HTERT RPE-1 (cell line): ENCODE results near the gene MGA.

Experiments
- in situ Hi-C: fragments of 300-500 bp; cut with MboI; formaldehyde crosslinking; loops from 4 replicates; pipeline ENCODE4 v1.14.3; 2020; ENCODE audit warnings: low sequenced_read_pairs

MGA gene

GRCh38 chr15:41780266-41780665 is 120.1 kb downstream of the MGA start:
- in situ Hi-C loops: no loop called here

- in situ Hi-C loops: no loop called here
Observed at GRCh38 chr15:41780727-41781126, 120.5 kb downstream of the MGA start.

- in situ Hi-C loops: no loop called here
Observed at GRCh38 chr15:41782371-41783282, 122.4 kb downstream of the MGA start.

- in situ Hi-C loops: no loop called here
Observed at GRCh38 chr15:41783296-41783695, 123.1 kb downstream of the MGA start.

GRCh38 chr15:41788262-41788661 is 128.1 kb downstream of the MGA start:
- in situ Hi-C loops: no loop called here

GRCh38 chr15:41789236-41789635 is 129.0 kb downstream of the MGA start:
- in situ Hi-C loops: no loop called here

GRCh38 chr15:41789662-41790061 is 129.5 kb downstream of the MGA start:
- in situ Hi-C loops: no loop called here

GRCh38 chr15:41790169-41790568 is 130.0 kb downstream of the MGA start:
- in situ Hi-C loops: no loop called here

GRCh38 chr15:41790756-41791546 is 130.7 kb downstream of the MGA start:
- in situ Hi-C loops: no loop called here

- in situ Hi-C loops: no loop called here
Observed at GRCh38 chr15:41791547-41791937, 131.3 kb downstream of the MGA start.

- in situ Hi-C loops: no loop called here
Observed at GRCh38 chr15:41792000-41792637, 131.9 kb downstream of the MGA start.

- in situ Hi-C loops: no loop called here
Observed at GRCh38 chr15:41794081-41794480, 133.9 kb downstream of the MGA start.

GRCh38 chr15:41795996-41796856 is 136.0 kb downstream of the MGA start:
- in situ Hi-C loops: no loop called here

- in situ Hi-C loops: no loop called here
Observed at GRCh38 chr15:41797201-41797944, 137.2 kb downstream of the MGA start.

- in situ Hi-C loops: no loop called here
Observed at GRCh38 chr15:41798607-41799487, 138.6 kb downstream of the MGA start.

GRCh38 chr15:41799488-41799805 is 139.2 kb downstream of the MGA start:
- in situ Hi-C loops: no loop called here

- in situ Hi-C loops: no loop called here
Observed at GRCh38 chr15:41801185-41801584, 141.0 kb downstream of the MGA start.

- in situ Hi-C loops: no loop called here
Observed at GRCh38 chr15:41801850-41802455, 141.7 kb downstream of the MGA start.

- in situ Hi-C loops: no loop called here
Observed at GRCh38 chr15:41804361-41804760, 144.2 kb downstream of the MGA start.
